H9 (cell line): ENCODE data around the gene FCAR. TPM values are rescaled to one million over a fixed set of nuclear protein-coding genes. Genes with fewer than 3 reads are reported as not detected.
"Not testable (repeated sequence)": the region's sequence is repeated elsewhere in the genome, so short reads cannot be mapped to it uniquely, and the experiment has no call there.

Experiments used
- DNase-seq: peaks from one replicate; pipeline ENCODE4 v3.0.0-alpha.2; 2017
- H2AFZ ChIP-seq: one replicate; pipeline ENCODE4 v1.6.1; 2013; ENCODE audit warnings: mild to moderate bottlenecking, low read length, control low read depth, moderate library complexity
- H2AK5ac ChIP-seq: 2 replicates; pipeline ENCODE4 v1.6.1; 2013; ENCODE audit warnings: low read length, control low read depth, mixed read lengths; ENCODE audit not compliant: insufficient read length
- H2BK120ac ChIP-seq: one replicate; pipeline ENCODE4 v1.6.1; 2013; ENCODE audit warnings: low read depth, mild to moderate bottlenecking, low read length, control low read depth, inconsistent platforms; ENCODE audit not compliant: poor library complexity, severe bottlenecking
- H2BK12ac ChIP-seq: 2 replicates; pipeline ENCODE4 v1.6.1; 2013; ENCODE audit warnings: low read length, control low read depth, mixed read lengths, low read depth; ENCODE audit not compliant: insufficient read length
- H2BK15ac ChIP-seq: 2 replicates; pipeline ENCODE4 v1.6.1; 2013; ENCODE audit warnings: low read depth, low read length, control low read depth
- H2BK20ac ChIP-seq: one replicate; pipeline ENCODE4 v1.6.1; 2013; ENCODE audit warnings: low read depth, mild to moderate bottlenecking, low read length, control low read depth, inconsistent platforms; ENCODE audit not compliant: poor library complexity, severe bottlenecking
- H2BK5ac ChIP-seq: 2 replicates; pipeline ENCODE4 v1.6.1; 2013; ENCODE audit warnings: low read length, control low read depth, mixed read lengths; ENCODE audit not compliant: insufficient read length
- H3K14ac ChIP-seq: 2 replicates; pipeline ENCODE4 v1.6.1; 2013; ENCODE audit warnings: low read length, control low read depth; ENCODE audit not compliant: insufficient read depth
- H3K18ac ChIP-seq: 2 replicates; pipeline ENCODE4 v1.6.1; 2013; ENCODE audit warnings: low read depth, mild to moderate bottlenecking, mixed read lengths, low read length, control low read depth; ENCODE audit not compliant: insufficient read length
- H3K23ac ChIP-seq: 2 replicates; pipeline ENCODE4 v1.6.1; 2013; ENCODE audit warnings: low read length, control low read depth, mixed read lengths, low read depth; ENCODE audit not compliant: insufficient read length
- H3K23me2 ChIP-seq: 2 replicates; pipeline ENCODE4 v1.6.1; 2013; ENCODE audit warnings: low read depth, mild to moderate bottlenecking, mixed read lengths, low read length, control low read depth; ENCODE audit not compliant: insufficient read length, poor library complexity, severe bottlenecking
- H3K27ac ChIP-seq: 2 replicates; pipeline ENCODE4 v1.5.1; 2013; ENCODE audit warnings: low read length, control low read depth, mixed read lengths, low read depth; ENCODE audit not compliant: insufficient read length
- H3K27me3 ChIP-seq: 2 replicates; pipeline ENCODE4 v1.6.1; 2013; ENCODE audit warnings: low read length, control low read depth, inconsistent platforms; ENCODE audit not compliant: insufficient read depth
- H3K4ac ChIP-seq: 2 replicates; pipeline ENCODE4 v1.6.1; 2013; ENCODE audit warnings: low read depth, mild to moderate bottlenecking, control low read depth, inconsistent platforms, low read length, moderate library complexity
- H3K4me1 ChIP-seq: 2 replicates; pipeline ENCODE4 v1.6.1; 2013; ENCODE audit warnings: low read length, control low read depth, inconsistent platforms; ENCODE audit not compliant: insufficient read depth
- H3K4me2 ChIP-seq: 2 replicates; pipeline ENCODE4 v1.6.1; 2013; ENCODE audit warnings: low read length, control low read depth, mixed read lengths; ENCODE audit not compliant: insufficient read length, insufficient read depth
- H3K56ac ChIP-seq: 2 replicates; pipeline ENCODE4 v1.6.1; 2013; ENCODE audit warnings: low read depth, mild to moderate bottlenecking, mixed read lengths, low read length, control low read depth; ENCODE audit not compliant: insufficient read length
- H3K79me1 ChIP-seq: 2 replicates; pipeline ENCODE4 v1.6.1; 2013; ENCODE audit warnings: low read depth, mild to moderate bottlenecking, moderate library complexity, low read length, control low read depth, inconsistent platforms; ENCODE audit not compliant: insufficient read depth, poor library complexity, severe bottlenecking
- H3K79me2 ChIP-seq: 2 replicates; pipeline ENCODE4 v1.6.1; 2013; ENCODE audit warnings: low read length, control low read depth, inconsistent platforms; ENCODE audit not compliant: insufficient read depth
- H3K9ac ChIP-seq: 2 replicates; pipeline ENCODE4 v1.6.1; 2013; ENCODE audit warnings: low read length, control low read depth, mixed read lengths; ENCODE audit not compliant: insufficient read length; ENCODE audit errors: extremely low read depth
- H3K9me3 ChIP-seq: one replicate; pipeline ENCODE4 v1.6.1; 2013; ENCODE audit warnings: low read depth, low read length, inconsistent platforms; ENCODE audit not compliant: control insufficient read depth
- H3T11ph ChIP-seq: one replicate; pipeline ENCODE4 v1.6.1; 2013; ENCODE audit warnings: mild to moderate bottlenecking, low read length, control low read depth, inconsistent platforms
- H4K20me1 ChIP-seq: one replicate; pipeline ENCODE4 v1.6.1; 2013; ENCODE audit not compliant: control insufficient read depth, insufficient read length, insufficient read depth
- H4K5ac ChIP-seq: 2 replicates; pipeline ENCODE4 v1.6.1; 2013; ENCODE audit warnings: low read depth, mild to moderate bottlenecking, mixed read lengths, low read length, control low read depth; ENCODE audit not compliant: insufficient read length
- H4K8ac ChIP-seq: replicated peaks from 2 replicates; pipeline ENCODE4 v1.6.1; 2013; ENCODE audit warnings: low read length, control low read depth, mixed read lengths, low read depth; ENCODE audit not compliant: insufficient read length
- H4K91ac ChIP-seq: 2 replicates; pipeline ENCODE4 v1.6.1; 2013; ENCODE audit warnings: low read depth, mild to moderate bottlenecking, moderate library complexity, mixed read lengths, low read length, control low read depth; ENCODE audit not compliant: insufficient read length
- H3K27ac Mint-ChIP-seq, 3 experiments: 2 replicates in 2 of 3; 3 replicates in 1 of 3; pipeline ENCODE4 v1.8.0; 2020 to 2021; ENCODE audit warnings: mixed read lengths in 3 of 3, mild to moderate bottlenecking in 1 of 3, moderate library complexity in 1 of 3
- H3K27me3 Mint-ChIP-seq: 2 replicates; pipeline ENCODE4 v1.8.0; 2021; ENCODE audit warnings: low read depth, mild to moderate bottlenecking, moderate library complexity, mixed read lengths
- H3K36me3 Mint-ChIP-seq, 3 experiments: 2 replicates in 2 of 3; 3 replicates in 1 of 3; pipeline ENCODE4 v1.8.0; 2020 to 2021; ENCODE audit warnings: low read depth in 3 of 3, mixed read lengths in 3 of 3; ENCODE audit not compliant: insufficient read depth in 1 of 3
- H3K4me1 Mint-ChIP-seq, 2 experiments: 2 replicates each; pipeline ENCODE4 v1.8.0; 2020; ENCODE audit warnings: mixed read lengths in 2 of 2
- H3K4me3 Mint-ChIP-seq, 2 experiments: 2 replicates in 1 of 2; 3 replicates in 1 of 2; pipeline ENCODE4 v1.8.0; 2020 to 2021; ENCODE audit warnings: mild to moderate bottlenecking in 2 of 2, mixed read lengths in 2 of 2, moderate library complexity in 1 of 2
- H3K9me3 Mint-ChIP-seq, 2 experiments: 2 replicates in 1 of 2; 3 replicates in 1 of 2; pipeline ENCODE4 v1.8.0; 2020; ENCODE audit warnings: mild to moderate bottlenecking in 2 of 2, mixed read lengths in 2 of 2, moderate library complexity in 1 of 2
- whole genome bisulfite sequencing: extraction: QIAGEN DNeasy Blood & Tissue Kit; methylation state at CpG from one replicate; pipeline ENCODE4 v1.1.7; 2013; ENCODE audit warnings: missing lambda C conversion rate, low lambda C conversion rate, mixed read lengths; ENCODE audit not compliant: insufficient read length; ENCODE audit errors: extremely low coverage; 5-methylcytosine and 5-hydroxymethylcytosine counted together
- total RNA-seq: library from RNA; stranded (reverse); gene quantifications from 2 replicates; pipeline ENCODE4 v1.2.1, GENCODE V29; 2021
- TF ChIP-seq, protein P1 (sequence below): fragments of 200-600 bp; sonication (generic); conservative IDR thresholded peaks from 3 replicates; pipeline ENCODE4 v1.8.0; 2021; ENCODE audit warnings: antibody characterized with exemption, mild to moderate bottlenecking

Gene FCAR
- total RNA-seq, 1 experiment from 2014 or later: not detected

DNA sequence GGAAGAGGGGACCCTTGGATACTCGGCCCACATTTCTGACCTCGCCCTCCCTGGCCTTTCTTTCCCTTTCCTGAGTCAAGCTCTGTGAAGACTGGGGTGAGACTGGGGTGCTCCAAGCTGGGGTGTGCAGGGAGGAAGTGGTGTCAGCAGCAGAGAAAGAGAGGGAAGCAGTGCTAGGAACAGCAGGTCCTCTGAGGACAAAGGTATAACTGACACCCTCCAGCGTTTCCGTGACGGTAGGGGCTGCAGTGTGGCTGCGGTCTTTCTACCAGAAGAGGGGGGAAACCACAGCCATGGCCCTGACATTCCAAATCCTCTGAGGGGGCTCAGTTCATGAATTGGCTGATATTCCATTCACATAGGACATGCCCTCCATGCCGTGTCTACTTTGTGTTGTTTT, 22.7 kb upstream of the FCAR start:
- Histone ChIP-seq H3K79me2 (no peaks in the 10 kb centered on the region), H3K18ac (no peak overlapping the region), H3K23me2 (no peaks in the 10 kb centered on the region), H4K5ac (no peak overlapping the region), H3K27ac (no peak overlapping the region), H4K20me1 (no peaks in the 10 kb centered on the region), H4K8ac (no peak overlapping the region), H3K4ac (no peak overlapping the region), H3K9me3 (peaks cover 63% of the 10 kb centered on the region), H2BK20ac (no peak overlapping the region), H2AK5ac (no peak overlapping the region), H3K79me1 (no peaks in the 10 kb centered on the region), H2BK12ac (no peak overlapping the region), H3K4me1 (no peaks in the 10 kb centered on the region), H3K4me2 (no peak overlapping the region), H3K14ac (no peak overlapping the region), H2BK5ac (no peak overlapping the region), H2AFZ (no peak overlapping the region), H3K56ac (no peak overlapping the region), H4K91ac (no peak overlapping the region), H2BK15ac (no peak overlapping the region), H3T11ph (no peak overlapping the region), H3K23ac (no peak overlapping the region), H3K9ac (no peak overlapping the region), H3K27me3 (no peaks in the 10 kb centered on the region; the same call in 1 of the 2 replicates), H2BK120ac (no peak overlapping the region)
- DNase-seq: no peak
- Mint-ChIP-seq H3K27ac (no peak overlapping the region), H3K27me3 (peaks cover 17% of the 10 kb centered on the region), H3K4me1 (no peaks in the 10 kb centered on the region), H3K4me3 (no peak overlapping the region), H3K9me3 (peaks cover 95 to 96% of the 10 kb centered on the region in 2 experiments), H3K36me3 (peaks cover 13 to 55% (median 15%) of the 10 kb centered on the region in 3 experiments; a peak in 6 of 7 replicates)
- TF ChIP-seq, protein P1, sequence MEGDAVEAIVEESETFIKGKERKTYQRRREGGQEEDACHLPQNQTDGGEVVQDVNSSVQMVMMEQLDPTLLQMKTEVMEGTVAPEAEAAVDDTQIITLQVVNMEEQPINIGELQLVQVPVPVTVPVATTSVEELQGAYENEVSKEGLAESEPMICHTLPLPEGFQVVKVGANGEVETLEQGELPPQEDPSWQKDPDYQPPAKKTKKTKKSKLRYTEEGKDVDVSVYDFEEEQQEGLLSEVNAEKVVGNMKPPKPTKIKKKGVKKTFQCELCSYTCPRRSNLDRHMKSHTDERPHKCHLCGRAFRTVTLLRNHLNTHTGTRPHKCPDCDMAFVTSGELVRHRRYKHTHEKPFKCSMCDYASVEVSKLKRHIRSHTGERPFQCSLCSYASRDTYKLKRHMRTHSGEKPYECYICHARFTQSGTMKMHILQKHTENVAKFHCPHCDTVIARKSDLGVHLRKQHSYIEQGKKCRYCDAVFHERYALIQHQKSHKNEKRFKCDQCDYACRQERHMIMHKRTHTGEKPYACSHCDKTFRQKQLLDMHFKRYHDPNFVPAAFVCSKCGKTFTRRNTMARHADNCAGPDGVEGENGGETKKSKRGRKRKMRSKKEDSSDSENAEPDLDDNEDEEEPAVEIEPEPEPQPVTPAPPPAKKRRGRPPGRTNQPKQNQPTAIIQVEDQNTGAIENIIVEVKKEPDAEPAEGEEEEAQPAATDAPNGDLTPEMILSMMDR: no peak
- no CpG with 5 or more reads among the region's 7 CpGs for WGBS

DNA sequence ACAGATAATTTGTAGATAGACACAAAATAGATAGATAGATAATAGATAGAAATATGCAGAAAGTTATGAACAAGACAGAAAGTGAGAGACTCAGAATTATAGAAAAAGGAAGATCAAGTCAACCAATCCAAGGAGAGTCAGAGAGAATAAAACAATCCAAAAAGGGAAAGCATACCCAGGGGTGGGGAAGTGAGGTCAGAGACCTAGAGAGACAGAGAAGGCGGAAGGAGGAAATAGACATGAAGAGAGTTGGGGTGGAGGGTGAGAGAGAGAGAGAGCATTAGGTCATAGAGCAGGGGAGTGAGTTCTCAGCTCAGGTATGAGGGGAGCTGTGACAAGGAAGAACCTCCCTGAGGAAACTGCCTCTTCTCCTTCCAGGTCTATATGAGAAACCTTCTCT, 18.8 kb upstream of the FCAR start:
- H3K23me2 ChIP-seq, H3K56ac ChIP-seq, H3K27ac ChIP-seq, H2BK5ac ChIP-seq, H2AK5ac ChIP-seq, H3K4me1 ChIP-seq, H4K91ac ChIP-seq, H3K79me2 ChIP-seq, H3K18ac ChIP-seq, H3K27me3 ChIP-seq, H3K27ac Mint-ChIP-seq, H3K27me3 Mint-ChIP-seq, H3K79me1 ChIP-seq, H4K5ac ChIP-seq, H3K4me3 Mint-ChIP-seq, H4K20me1 ChIP-seq, H3K14ac ChIP-seq, H3K9ac ChIP-seq, H3K23ac ChIP-seq, H4K8ac ChIP-seq, H2BK12ac ChIP-seq, H2BK15ac ChIP-seq, DNase-seq, H3K4me1 Mint-ChIP-seq, H2BK120ac ChIP-seq, H3K4me2 ChIP-seq, H3K4ac ChIP-seq, H2BK20ac ChIP-seq, H2AFZ ChIP-seq, H3T11ph ChIP-seq: not testable (repeated sequence)
- WGBS: no CpG with 5 or more reads among the region's 1 CpG
- peaks cover 16 to 35% (median 18%) of the 10 kb centered on the region in 3 experiments; a peak in 6 of 7 replicates for H3K36me3 Mint-ChIP-seq
- H3K9me3 ChIP-seq: peaks cover 49% of the 10 kb centered on the region
- peaks cover 90 to 97% of the 10 kb centered on the region in 2 experiments for H3K9me3 Mint-ChIP-seq
